HCT116 (cell line): ENCODE measurements around the gene TMEM38A. TPM values are rescaled to one million over a fixed set of nuclear protein-coding genes. Genes with fewer than 3 reads are reported as not detected.

Experiments
- ATAC-seq: fragments of 200-7000 bp; cut with Tn5 transposase; 2 replicates; pipeline ENCODE4 v1.9.1; 2020; ENCODE audit warnings: mild to moderate bottlenecking, moderate library complexity
- BruUV-seq: library from RNA; stranded (reverse); fragments of 400-500 nt; replicated peaks from 2 replicates; lab custom pipeline; 2021; lab: Mats Ljungman, UMichigan
- CTCF ChIA-PET: fragments of 300-600 bp; sonication (Branson Sonifier 250); formaldehyde crosslinking; loops from one replicate; lab custom pipeline; 2021; ENCODE audit warnings: antibody characterized with exemption; lab: Charles Lee
- POLR2A ChIA-PET: fragments of 300-600, 350-600 bp; sonication (Branson Sonifier 250); formaldehyde crosslinking; loops from one replicate; lab custom pipeline; 2021; ENCODE audit warnings: antibody characterized with exemption; lab: Charles Lee
- RAD21 ChIA-PET, 2 experiments: fragments of 300-600 bp; sonication (Branson Sonifier 250); formaldehyde crosslinking; loops; one replicate each; lab custom pipeline; 2023; ENCODE audit warnings: low total read pairs in 2 of 2; ENCODE audit not compliant: uncharacterized antibody in 2 of 2, unreplicated experiment in 2 of 2, low non-redundant PET in 1 of 2; lab: Charles Lee
- DNase-seq: peaks from one replicate; pipeline ENCODE4 v3.0.0-alpha.2; 2010; ENCODE audit warnings: low read depth, low spot score
- H2AFZ ChIP-seq: fragments of 200-600 bp; shearing (Covaris generic), sonication (generic); 2 replicates; pipeline ENCODE4 v1.6.1; 2017; ENCODE audit warnings: low read depth, mixed run types, mixed read lengths, antibody characterized with exemption, low read length; ENCODE audit not compliant: poor library complexity, severe bottlenecking
- H3K27ac ChIP-seq: 2 replicates; pipeline ENCODE4 v1.5.1; 2012; ENCODE audit warnings: low read depth, low read length
- H3K27me3 ChIP-seq: fragments of 200-600 bp; sonication (generic); 2 replicates; pipeline ENCODE4 v1.6.1; 2016; ENCODE audit warnings: mixed run types, low read length, mixed read lengths; ENCODE audit not compliant: insufficient read depth
- H3K36me3 ChIP-seq, 2 experiments: fragments of 200-500 bp in 1 of 2; fragments of 200-600 bp in 1 of 2; sonication (Bioruptor generic) in 1 of 2; sonication (generic) in 1 of 2; 2 replicates each; pipeline versions ENCODE4 v1.5.1 to v1.6.1; 2014 to 2016; ENCODE audit warnings: low read length in 2 of 2, inconsistent platforms in 1 of 2, mixed read lengths in 1 of 2, mixed run types in 1 of 2; ENCODE audit not compliant: insufficient read depth in 2 of 2, control insufficient read depth in 1 of 2
- H3K4me1 ChIP-seq, 2 experiments: fragments of 200-600 bp in 1 of 2; sonication (generic) in 1 of 2; 2 replicates each; pipeline versions ENCODE4 v1.5.1 to v1.6.1; 2012 to 2017; ENCODE audit warnings: low read length in 2 of 2, inconsistent platforms in 1 of 2, mild to moderate bottlenecking in 1 of 2, mixed read lengths in 1 of 2, mixed run types in 1 of 2, moderate library complexity in 1 of 2; ENCODE audit not compliant: insufficient read depth in 2 of 2, control insufficient read depth in 1 of 2
- H3K4me2 ChIP-seq: fragments of 200-600 bp; sonication (generic); 2 replicates; pipeline ENCODE4 v1.6.1; 2017; ENCODE audit warnings: mixed run types, low read length, mixed read lengths
- H3K4me3 ChIP-seq, 2 experiments: fragments of 200-600 bp in 1 of 2; sonication (generic) in 1 of 2; replicated peaks in 1 of 2; 2 replicates each; pipeline ENCODE4 v1.5.1; 2011 to 2016; ENCODE audit warnings: low read length in 2 of 2, control low read depth in 1 of 2, low read depth in 1 of 2, mild to moderate bottlenecking in 1 of 2, mixed read lengths in 1 of 2, mixed run types in 1 of 2
- H3K79me2 ChIP-seq: fragments of 200-600 bp; sonication (generic); 2 replicates; pipeline ENCODE4 v1.6.1; 2017; ENCODE audit warnings: mild to moderate bottlenecking, mixed run types, low read length, moderate library complexity, mixed read lengths; ENCODE audit not compliant: insufficient read depth
- H3K9ac ChIP-seq: fragments of 200-600 bp; sonication (generic); 2 replicates; pipeline ENCODE4 v1.6.1; 2016; ENCODE audit warnings: low read length, mixed read lengths
- H3K9me2 ChIP-seq: fragments of 200-600 bp; sonication (generic), shearing (Covaris generic); 2 replicates; pipeline ENCODE4 v1.6.1; 2017; ENCODE audit warnings: mixed run types, mild to moderate bottlenecking, moderate library complexity; ENCODE audit not compliant: insufficient read depth
- H3K9me3 ChIP-seq, 2 experiments: fragments of 200-500 bp in 1 of 2; fragments of 200-600 bp in 1 of 2; sonication (Bioruptor generic) in 1 of 2; sonication (generic) in 1 of 2; 2 replicates each; pipeline ENCODE4 v1.6.1; 2014 to 2017; ENCODE audit warnings: low read length in 2 of 2, mixed read lengths in 2 of 2, inconsistent platforms in 1 of 2, low read depth in 1 of 2, mild to moderate bottlenecking in 1 of 2, mixed run types in 1 of 2, moderate library complexity in 1 of 2; ENCODE audit not compliant: control insufficient read depth in 1 of 2, insufficient read depth in 1 of 2
- H4K20me1 ChIP-seq: fragments of 200-600 bp; sonication (generic), shearing (Covaris generic); 2 replicates; pipeline ENCODE4 v1.6.1; 2017; ENCODE audit warnings: mixed run types, mild to moderate bottlenecking, moderate library complexity; ENCODE audit not compliant: insufficient read depth
- ATF3 ChIP-seq: IDR thresholded peaks from 2 replicates; pipeline ENCODE4 v1.6.1; 2012
- CTCF ChIP-seq, 3 experiments: fragments of 200-600 bp in 1 of 3; sonication (generic) in 1 of 3; IDR thresholded peaks in 2 of 3; conservative IDR thresholded peaks in 1 of 3; 2 replicates each; pipeline ENCODE4 v1.5.1; 2012 to 2017; ENCODE audit warnings: low read depth in 2 of 3, low read length in 2 of 3, antibody characterized with exemption in 1 of 3, borderline replicate concordance in 1 of 3, control low read depth in 1 of 3, mild to moderate bottlenecking in 1 of 3, mixed read lengths in 1 of 3, mixed run types in 1 of 3, moderate library complexity in 1 of 3; ENCODE audit not compliant: insufficient read depth in 1 of 3
- EZH2 ChIP-seq: fragments of 200-600 bp; sonication (generic); IDR thresholded peaks from 2 replicates; pipeline ENCODE4 v1.6.1; 2017; ENCODE audit warnings: antibody characterized with exemption, mixed run types
- JUND ChIP-seq: IDR thresholded peaks from 2 replicates; pipeline ENCODE4 v1.6.1; 2012
- MAX ChIP-seq: IDR thresholded peaks from 2 replicates; pipeline ENCODE4 v1.6.1; 2012
- POLR2AphosphoS5 ChIP-seq: IDR thresholded peaks from 2 replicates; pipeline ENCODE4 v1.6.1; 2011; ENCODE audit warnings: mild to moderate bottlenecking, low read depth, low read length, moderate library complexity
- RAD21 ChIP-seq: IDR thresholded peaks from 2 replicates; pipeline ENCODE4 v1.6.1; 2012; ENCODE audit warnings: low read depth, mild to moderate bottlenecking
- SP1 ChIP-seq: IDR thresholded peaks from 2 replicates; pipeline ENCODE4 v1.6.1; 2012; ENCODE audit warnings: low read depth
- SRF ChIP-seq: IDR thresholded peaks from 2 replicates; pipeline ENCODE4 v1.6.1; 2012; ENCODE audit warnings: low read depth
- ZBTB33 ChIP-seq: IDR thresholded peaks from 2 replicates; pipeline ENCODE4 v1.6.1; 2011; ENCODE audit warnings: mild to moderate bottlenecking, low read length, moderate library complexity; ENCODE audit not compliant: insufficient replicate concordance; ENCODE audit errors: extremely low read depth
- ZFX ChIP-seq: fragments of 450-650 bp; IDR thresholded peaks from 2 replicates; pipeline ENCODE4 v1.6.1; 2017
- ZNF274 ChIP-seq: fragments of 200-500 bp; sonication (Bioruptor generic); IDR thresholded peaks from 2 replicates; pipeline ENCODE4 v1.6.1; 2014; ENCODE audit warnings: mild to moderate bottlenecking, low read depth, low read length, inconsistent platforms
- intact Hi-C: fragments of 100-400 bp; cut with micrococcal nuclease; formaldehyde crosslinking; loops from 2 replicates; pipeline ENCODE4 v1.10.0; 2022
- total RNA-seq: library from RNA; stranded (reverse); gene quantifications from one replicate; pipeline ENCODE4 v1.2.1, GENCODE V29; 2021; ENCODE audit not compliant: unreplicated experiment

TMEM38A gene
- total RNA-seq, 1 experiment from 2014 or later: 9.0 TPM

- peaks cover 90% of the 10 kb centered on the region for H3K79me2 ChIP-seq
- intact Hi-C loops: no loop called here
- H3K9me3 ChIP-seq: no peaks in the 10 kb centered on the region
- no TSS peak for BruUV-seq
- TF ChIP-seq EZH2 (no peak), RAD21 (no peak), MAX (no peak), ATF3 (no peak), ZFX (no peak), CTCF (IDR thresholded peaks at IDR 0.05 in 2 of 3, conservative IDR thresholded peaks at IDR 0.05 in 1 of 3; ENCODE audit: borderline replicate concordance in 1 of 3, insufficient read depth in 1 of 3, low read depth in 2 of 3, low read length in 2 of 3) (no peak), POLR2AphosphoS5 (no peak), ZBTB33 (no peak), SRF (no peak), SP1 (no peak), ZNF274 (no peak), JUND (no peak)
- TF ChIP-seq, all 23 proteins: peak for 0
- Histone ChIP-seq H3K4me2 (no peak overlapping the region), H3K9me2 (no peaks in the 10 kb centered on the region), H3K4me1 (no peaks in the 10 kb centered on the region), H3K9ac (no peak overlapping the region), H3K27ac (no peak overlapping the region), H3K27me3 (no peaks in the 10 kb centered on the region), H3K36me3 (peaks cover 38 to 39% of the 10 kb centered on the region in 2 experiments), H2AFZ (no peak overlapping the region), H3K4me3 (no peak overlapping the region), H4K20me1 (no peaks in the 10 kb centered on the region)
- ATAC-seq (no peak), DNase-seq (no peak)
- ChIA-PET RAD21 (no interaction called here), CTCF (no interaction called here), POLR2A (no interaction called here)
Measured at GRCh38 chr19:16641695-16642094, 19.2 kb upstream of the TMEM38A start.
